ENCODE measurements around the gene NTNG2. TPM values are rescaled to one million over a fixed set of nuclear protein-coding genes. Genes with fewer than 3 reads are reported as not detected.

Gene NTNG2
- total RNA-seq, 8 experiments from 2014 or later, result 0.59 to 5.3 (median 2.1) TPM

- in situ Hi-C loops (cut with MboI; ENCODE audit: low pct_unique_long_range_greater_than_20kb in 2 of 9, low sequenced_read_pairs in 9 of 9, unreplicated experiment in 9 of 9), result no loop called here
- 20 to 100% (median 25%) methylated on average over 1 to 8 of the region's 20 CpGs; no CpG with 5 or more reads in 3 of the 10 experiments for WGBS, 10 experiments
- H3K4me1 ChIP-seq (replicated peaks in 1 of 2), result peaks cover 48 to 58% of the 10 kb centered on the region in 2 donors
These were observed 23.5 kb downstream of the NTNG2 start for GRCh38 chr9:132185073-132186009.

DNA sequence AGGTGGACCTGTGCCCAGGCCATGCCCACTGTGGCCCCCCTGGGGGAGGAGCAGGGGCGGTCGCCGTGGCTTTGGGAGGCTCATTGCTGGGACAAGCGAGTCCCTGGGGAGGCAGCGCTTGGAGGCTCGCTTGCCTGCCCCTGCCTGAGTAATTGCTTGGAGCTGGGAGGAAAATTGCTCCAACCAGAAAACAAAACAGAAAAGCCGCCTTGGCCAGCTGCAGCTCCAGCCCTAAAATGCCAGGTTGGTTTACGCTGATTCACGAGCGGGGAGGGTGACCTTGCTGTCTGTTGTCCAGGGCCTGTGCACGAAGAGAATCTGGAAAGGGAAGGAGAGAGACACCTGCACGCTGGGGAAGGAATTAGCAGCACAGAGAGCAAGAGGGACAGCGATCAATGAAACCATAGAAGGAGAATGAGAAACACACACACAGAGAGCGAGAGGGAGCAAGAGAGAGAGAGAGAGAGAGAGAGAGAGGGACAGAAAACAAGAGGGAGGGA is 25.3 kb downstream of the NTNG2 start:
- H3K4me3 ChIP-seq, result no peak overlapping the region

More at GRCh38 chr9:132185073-132186009, 23.5 kb downstream of the NTNG2 start:
- Histone ChIP-seq H3K27ac (peak overlapping the region in 1 of 2 donors; percentile 69), H3K4me3 (no peak overlapping the region)
- peak in 5 of 8 experiments; percentile 3 to 11 (median 7) for ATAC-seq (replicated peaks in 6 of 8)

DNA sequence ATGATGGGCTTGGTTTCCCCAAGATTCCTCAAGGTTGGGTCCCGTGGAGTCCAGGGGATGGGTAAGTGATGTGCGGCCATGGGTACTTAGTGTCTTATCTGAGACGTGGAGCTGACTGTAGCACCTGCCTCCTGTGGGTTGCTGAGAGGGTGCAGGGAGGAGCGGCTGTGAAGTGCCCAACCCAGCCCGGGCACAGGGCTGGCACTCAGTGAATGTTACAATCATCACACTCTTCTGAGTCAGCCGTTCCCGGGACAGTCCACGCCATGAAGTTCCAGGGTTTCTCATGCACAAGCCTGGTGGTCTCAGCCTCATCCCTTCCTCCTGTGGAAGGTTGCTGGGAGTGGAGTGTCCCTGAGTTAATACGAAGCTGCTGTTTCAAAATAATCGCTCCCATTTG is 29.1 kb downstream of the NTNG2 start:
- peaks cover 32 to 40% of the 10 kb centered on the region in 2 donors for H3K4me1 ChIP-seq (replicated peaks in 1 of 2)
- no peak for ATAC-seq (replicated peaks in 6 of 8)
- H3K27ac ChIP-seq, result no peak overlapping the region
- no peak overlapping the region for H3K4me3 ChIP-seq
- WGBS, 10 experiments, result 50 to 100% (median 80%) methylated on average over 1 to 4 of the region's 10 CpGs; no CpG with 5 or more reads in 4 of the 10 experiments
- in situ Hi-C loops (cut with MboI; ENCODE audit: low pct_unique_long_range_greater_than_20kb in 2 of 9, low sequenced_read_pairs in 9 of 9, unreplicated experiment in 9 of 9), result no loop called here

More for the DNA sequence above, 25.3 kb downstream of the NTNG2 start:
- in situ Hi-C loops (cut with MboI; ENCODE audit: low pct_unique_long_range_greater_than_20kb in 2 of 9, low sequenced_read_pairs in 9 of 9, unreplicated experiment in 9 of 9), result no loop called here
- peak overlapping the region; percentile 56 to 69 for H3K27ac ChIP-seq
- ATAC-seq (replicated peaks in 6 of 8), result peak in 5 of 8 experiments; percentile 51 to 74 (median 63)
- 8 to 60% (median 16%) methylated on average over 1 to 7 of the region's 14 CpGs; no CpG with 5 or more reads in 2 of the 10 experiments for WGBS, 10 experiments
- peaks cover 45 to 54% of the 10 kb centered on the region in 2 donors for H3K4me1 ChIP-seq (replicated peaks in 1 of 2)

DNA sequence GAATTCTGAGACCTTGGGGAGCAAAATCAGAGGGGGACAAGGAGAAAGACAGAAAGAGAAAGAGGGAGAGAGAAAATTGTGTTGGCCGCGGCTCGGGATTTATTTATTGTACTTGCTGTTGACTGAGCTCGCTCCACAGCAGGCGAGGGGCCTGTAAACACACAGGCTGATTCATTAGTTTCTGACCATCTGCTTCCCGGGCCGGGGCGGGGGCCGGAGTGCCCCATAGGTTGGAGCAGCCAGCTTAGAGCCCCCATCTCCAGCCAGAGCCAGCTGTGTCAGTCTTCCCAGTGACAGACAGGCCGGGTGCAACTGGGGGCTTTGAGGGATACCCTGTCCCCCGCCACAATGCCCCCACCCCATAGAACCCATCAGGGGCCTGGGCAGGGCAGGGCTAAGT is 30.9 kb downstream of the NTNG2 start:
- H3K27ac ChIP-seq, result peak overlapping the region; percentile 43 to 73
- no peak overlapping the region for H3K4me3 ChIP-seq
- H3K4me1 ChIP-seq (replicated peaks in 1 of 2), result peaks cover 21 to 22% of the 10 kb centered on the region in 2 donors
- ATAC-seq (replicated peaks in 6 of 8), result peak in 5 of 8 experiments; percentile 91 to 95 (median 95)
- in situ Hi-C loops (cut with MboI; ENCODE audit: low pct_unique_long_range_greater_than_20kb in 2 of 9, low sequenced_read_pairs in 9 of 9, unreplicated experiment in 9 of 9), result no loop called here
- 9 to 63% (median 37%) methylated on average over 3 to 7 of the region's 11 CpGs; no CpG with 5 or more reads in 5 of the 10 experiments for WGBS, 10 experiments

DNA sequence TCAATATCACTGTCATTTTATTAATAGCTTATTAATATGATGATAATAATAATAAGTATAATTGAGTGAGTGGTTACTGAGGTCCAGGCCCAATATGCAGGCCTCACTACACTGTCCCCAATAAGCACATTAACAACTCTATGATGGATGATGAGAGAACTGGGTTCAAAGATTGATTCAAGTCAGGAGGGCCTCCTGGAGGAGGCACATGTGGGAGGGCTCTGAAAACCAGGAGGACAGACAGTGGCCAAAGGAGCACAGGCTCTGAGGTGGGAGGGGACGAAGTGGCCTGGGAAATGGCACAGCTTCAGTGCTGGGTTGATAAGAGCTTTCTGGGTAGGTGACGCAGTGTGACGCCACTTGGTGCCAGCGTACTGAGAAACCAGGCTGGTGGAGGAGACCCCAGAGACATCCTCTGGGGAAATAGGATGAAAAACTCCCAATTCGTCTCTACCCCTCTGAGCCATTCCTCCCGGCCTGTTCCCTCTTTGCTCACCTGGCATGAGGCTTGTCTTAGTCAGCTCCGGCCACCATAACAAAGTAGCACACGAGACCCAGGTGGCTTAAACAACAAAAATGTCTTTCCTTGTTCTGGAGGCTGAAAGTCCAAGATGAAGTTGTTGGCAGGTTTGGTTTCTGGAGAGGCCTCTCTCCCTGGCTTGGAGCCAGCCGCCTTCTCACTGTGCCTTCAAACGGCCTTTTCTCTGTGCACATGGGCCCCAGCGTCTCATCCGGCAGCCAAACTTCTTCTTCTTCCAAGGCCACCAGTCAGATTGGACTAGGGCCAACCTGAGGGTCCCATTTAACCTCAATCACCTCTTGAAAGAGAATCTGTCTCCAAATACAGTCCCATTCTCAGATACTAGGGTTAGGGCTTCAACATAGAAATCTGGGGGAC is 31.6 kb downstream of the NTNG2 start:
- in situ Hi-C loops (cut with MboI; ENCODE audit: low pct_unique_long_range_greater_than_20kb in 2 of 9, low sequenced_read_pairs in 9 of 9, unreplicated experiment in 9 of 9), result no loop called here
- Histone ChIP-seq H3K27ac (peak overlapping the region in 1 of 2 donors; percentile 73), H3K4me3 (no peak overlapping the region), H3K4me1 (replicated peaks in 1 of 2) (peaks cover 13 to 15% of the 10 kb centered on the region in 2 donors)
- WGBS, 10 experiments, result 55 to 100% (median 91%) methylated on average over 1 to 10 of the region's 12 CpGs; no CpG with 5 or more reads in 3 of the 10 experiments
- ATAC-seq (replicated peaks in 6 of 8), result no peak

DNA sequence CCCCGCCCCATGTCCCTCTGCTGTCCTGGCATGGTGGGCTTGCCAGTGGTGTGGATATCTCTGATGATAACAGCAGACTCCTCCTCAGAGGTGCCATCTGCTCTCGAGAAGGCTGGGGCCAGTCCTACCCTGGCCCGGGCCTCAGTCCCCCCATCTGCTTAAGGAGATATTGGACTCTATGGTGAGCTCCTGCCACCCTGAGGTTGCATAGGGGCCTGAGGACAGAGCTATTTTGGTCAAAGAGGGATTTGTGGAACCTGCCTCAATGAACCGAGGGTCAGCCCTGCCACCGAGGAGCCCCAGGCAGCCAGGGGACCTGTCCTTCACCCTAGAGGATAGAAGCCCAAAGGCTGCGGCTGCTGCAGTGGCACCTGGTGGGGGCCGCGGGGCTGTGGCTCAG is 32.6 kb downstream of the NTNG2 start:
- peaks cover 13 to 15% of the 10 kb centered on the region in 2 donors for H3K4me1 ChIP-seq (replicated peaks in 1 of 2)
- H3K4me3 ChIP-seq, result no peak overlapping the region
- in situ Hi-C loops (cut with MboI; ENCODE audit: low pct_unique_long_range_greater_than_20kb in 2 of 9, low sequenced_read_pairs in 9 of 9, unreplicated experiment in 9 of 9), result no loop called here
- no peak overlapping the region for H3K27ac ChIP-seq
- 18 to 100% (median 80%) methylated on average over 1 to 5 of the region's 8 CpGs; no CpG with 5 or more reads in 3 of the 10 experiments for WGBS, 10 experiments
- ATAC-seq (replicated peaks in 6 of 8), result peak in 3 of 8 experiments; percentile 2 to 15 (median 7)

GRCh38 chr9:132197315-132197714 is 35.5 kb downstream of the NTNG2 start:
- ATAC-seq (replicated peaks in 6 of 8), result no peak
- no peak overlapping the region for H3K4me3 ChIP-seq
- in situ Hi-C loops (cut with MboI; ENCODE audit: low pct_unique_long_range_greater_than_20kb in 2 of 9, low sequenced_read_pairs in 9 of 9, unreplicated experiment in 9 of 9), result no loop called here
- WGBS, 10 experiments, result 0 to 100% (median 89%) methylated on average over 1 to 5 of the region's 6 CpGs; no CpG with 5 or more reads in 1 of the 10 experiments
- no peak overlapping the region for H3K27ac ChIP-seq
- H3K4me1 ChIP-seq (replicated peaks in 1 of 2), result peaks cover 10% of the 10 kb centered on the region in 2 donors

DNA sequence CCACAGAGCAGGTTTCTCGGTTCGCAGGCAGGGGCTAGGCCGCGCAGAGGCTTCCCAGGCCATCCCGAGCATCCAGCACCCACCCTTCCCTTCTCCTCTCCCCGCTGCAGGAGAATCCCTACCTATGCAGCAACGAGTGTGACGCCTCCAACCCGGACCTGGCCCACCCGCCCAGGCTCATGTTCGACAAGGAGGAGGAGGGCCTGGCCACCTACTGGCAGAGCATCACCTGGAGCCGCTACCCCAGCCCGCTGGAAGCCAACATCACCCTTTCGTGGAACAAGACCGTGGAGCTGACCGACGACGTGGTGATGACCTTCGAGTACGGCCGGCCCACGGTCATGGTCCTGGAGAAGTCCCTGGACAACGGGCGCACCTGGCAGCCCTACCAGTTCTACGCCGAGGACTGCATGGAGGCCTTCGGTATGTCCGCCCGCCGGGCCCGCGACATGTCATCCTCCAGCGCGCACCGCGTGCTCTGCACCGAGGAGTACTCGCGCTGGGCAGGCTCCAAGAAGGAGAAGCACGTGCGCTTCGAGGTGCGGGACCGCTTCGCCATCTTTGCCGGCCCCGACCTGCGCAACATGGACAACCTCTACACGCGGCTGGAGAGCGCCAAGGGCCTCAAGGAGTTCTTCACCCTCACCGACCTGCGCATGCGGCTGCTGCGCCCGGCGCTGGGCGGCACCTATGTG is 36.1 kb downstream of the NTNG2 start:
- Histone ChIP-seq H3K4me3 (no peak overlapping the region), H3K4me1 (replicated peaks in 1 of 2) (peaks cover 3 to 7% of the 10 kb centered on the region in 2 donors), H3K27ac (no peak overlapping the region)
- 90 to 100% (median 96%) methylated on average over 5 to 24 of the region's 58 CpGs; no CpG with 5 or more reads in 5 of the 10 experiments for WGBS, 10 experiments
- no peak for ATAC-seq (replicated peaks in 6 of 8)
- in situ Hi-C loops (cut with MboI; ENCODE audit: low pct_unique_long_range_greater_than_20kb in 2 of 9, low sequenced_read_pairs in 9 of 9, unreplicated experiment in 9 of 9), result no loop called here

GRCh38 chr9:132199056-132199455 is 37.2 kb downstream of the NTNG2 start:
- ATAC-seq (replicated peaks in 6 of 8), result no peak
- in situ Hi-C loops (cut with MboI; ENCODE audit: low pct_unique_long_range_greater_than_20kb in 2 of 9, low sequenced_read_pairs in 9 of 9, unreplicated experiment in 9 of 9), result no loop called here
- H3K27ac ChIP-seq, result no peak overlapping the region
- 83 to 100% (median 95%) methylated on average over 2 to 4 of the region's 4 CpGs; no CpG with 5 or more reads in 7 of the 10 experiments for WGBS, 10 experiments
- no peak overlapping the region for H3K4me3 ChIP-seq
- H3K4me1 ChIP-seq (replicated peaks in 1 of 2), result peaks cover 0 to 7% of the 10 kb centered on the region in 2 donors

DNA sequence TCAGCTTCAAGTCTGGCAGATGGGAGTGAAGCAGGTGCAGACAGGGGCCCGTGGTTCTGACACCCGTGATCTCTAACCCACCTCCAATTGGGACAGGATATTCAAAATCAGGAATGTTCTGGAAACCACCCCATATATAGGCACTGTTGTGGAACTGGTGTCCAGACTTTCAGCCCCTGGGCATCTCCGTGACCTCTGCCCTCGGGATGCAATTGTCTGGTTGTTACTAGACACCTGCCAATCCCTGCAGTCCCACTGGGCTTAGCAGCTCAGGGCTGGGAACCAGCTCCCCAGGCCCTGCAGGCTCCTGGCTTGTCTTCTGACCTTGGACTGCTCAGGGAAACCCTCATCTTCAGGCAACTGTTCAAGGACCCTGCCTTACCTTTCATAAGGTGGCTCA is 38.8 kb downstream of the NTNG2 start:
- WGBS, 10 experiments, result 63 to 100% (median 78%) methylated on average over 1 to 4 of the region's 4 CpGs; no CpG with 5 or more reads in 7 of the 10 experiments
- ATAC-seq (replicated peaks in 6 of 8), result no peak

GRCh38 chr9:132201139-132201538 is 39.3 kb downstream of the NTNG2 start:
- Histone ChIP-seq H3K4me1 (replicated peaks in 1 of 2) (peaks cover 0 to 7% of the 10 kb centered on the region in 2 donors), H3K4me3 (no peak overlapping the region), H3K27ac (no peak overlapping the region)
- ATAC-seq (replicated peaks in 6 of 8), result peak in 1 of 8 experiments; percentile 60
- WGBS, 10 experiments, result 67 to 87% (median 73%) methylated on average over 1 to 11 of the region's 12 CpGs; no CpG with 5 or more reads in 6 of the 10 experiments
- in situ Hi-C loops (cut with MboI; ENCODE audit: low pct_unique_long_range_greater_than_20kb in 2 of 9, low sequenced_read_pairs in 9 of 9, unreplicated experiment in 9 of 9), result no loop called here

More for the DNA sequence above, 38.8 kb downstream of the NTNG2 start:
- Histone ChIP-seq H3K4me3 (no peak overlapping the region), H3K4me1 (replicated peaks in 1 of 2) (peaks cover 0 to 7% of the 10 kb centered on the region in 2 donors), H3K27ac (no peak overlapping the region)
- in situ Hi-C loops (cut with MboI; ENCODE audit: low pct_unique_long_range_greater_than_20kb in 2 of 9, low sequenced_read_pairs in 9 of 9, unreplicated experiment in 9 of 9), result no loop called here

All from motor neuron (in vitro differentiated cells).